Nephron (organoid): ENCODE data around the gene ASB3.
"Not testable (repeated sequence)": the region's sequence is repeated elsewhere in the genome, so short reads cannot be mapped to it uniquely, and the experiment has no call there.

ENCODE experiments used
- H3K27ac Mint-ChIP-seq, 3 experiments: 2 replicates each; pipeline ENCODE4 v1.8.0; 2020; ENCODE audit warnings: mixed read lengths in 3 of 3, mild to moderate bottlenecking in 2 of 3, moderate library complexity in 1 of 3
- H3K27me3 Mint-ChIP-seq: 2 replicates; pipeline ENCODE4 v1.8.0; 2021; ENCODE audit warnings: low read depth, mild to moderate bottlenecking, moderate library complexity, mixed read lengths
- H3K36me3 Mint-ChIP-seq: 2 replicates; pipeline ENCODE4 v1.8.0; 2020; ENCODE audit warnings: low read depth, mixed read lengths
- H3K4me1 Mint-ChIP-seq: 2 replicates; pipeline ENCODE4 v1.8.0; 2020; ENCODE audit warnings: mixed read lengths
- H3K4me3 Mint-ChIP-seq, 3 experiments: 2 replicates each; pipeline ENCODE4 v1.8.0; 2020; ENCODE audit warnings: mild to moderate bottlenecking in 3 of 3, mixed read lengths in 3 of 3, moderate library complexity in 2 of 3
- H3K9me3 Mint-ChIP-seq: 2 replicates; pipeline ENCODE4 v1.8.0; 2020; ENCODE audit warnings: mixed read lengths
- CTCF ChIP-seq, 3 experiments: fragments of 200-600 bp; sonication (generic); IDR thresholded peaks; one replicate each; pipeline ENCODE4 v1.5.0; 2021; ENCODE audit warnings: antibody characterized with exemption in 3 of 3; ENCODE audit not compliant: unreplicated experiment in 3 of 3

The ASB3 gene

GRCh38 chr2:53786705-53787613 is at the start of gene ASB3, which contains the start of gene ERLEC1:
Gene ASB3 (minus strand): TSS chr2:53786953. CDS start chr2:53765572, 21,381 bp downstream.
Gene ERLEC1 (plus strand): TSS chr2:53787044. CDS start chr2:53787211, 167 bp downstream.
- H3K9me3 Mint-ChIP-seq, result no peaks in the 10 kb centered on the region

GRCh38 chr2:53829980-53830290 is 43.2 kb upstream of the ASB3 start:
- peaks cover 25% of the 10 kb centered on the region for H3K36me3 Mint-ChIP-seq
- not testable (repeated sequence) for H3K27me3 Mint-ChIP-seq, H3K4me3 Mint-ChIP-seq, H3K4me1 Mint-ChIP-seq, H3K9me3 Mint-ChIP-seq, H3K27ac Mint-ChIP-seq

More at GRCh38 chr2:53786705-53787613, at the start of gene ASB3, which contains the start of gene ERLEC1:
- H3K4me1 Mint-ChIP-seq, result peaks cover 31% of the 10 kb centered on the region
- TF ChIP-seq CTCF (IDR thresholded peaks at IDR 0.05; ENCODE audit: unreplicated experiment in 3 of 3), result no peak
- peak within 1 kb of the TSS; percentile 92 to 97 (median 95) for H3K27ac Mint-ChIP-seq
- peaks cover 6% of the 10 kb centered on the region for H3K36me3 Mint-ChIP-seq
- no peaks in the 10 kb centered on the region for H3K27me3 Mint-ChIP-seq
- peak within 1 kb of the TSS; percentile 95 to 98 (median 95) for H3K4me3 Mint-ChIP-seq

GRCh38 chr2:53829273-53829979 is 42.7 kb upstream of the ASB3 start:
- Mint-ChIP-seq H3K4me1 (peaks cover 4% of the 10 kb centered on the region), H3K4me3 (no peak overlapping the region), H3K27ac (no peak overlapping the region), H3K9me3 (no peaks in the 10 kb centered on the region), H3K36me3 (peaks cover 21% of the 10 kb centered on the region), H3K27me3 (no peaks in the 10 kb centered on the region)
- TF ChIP-seq CTCF (IDR thresholded peaks at IDR 0.05; ENCODE audit: unreplicated experiment in 3 of 3), result no peak

- Mint-ChIP-seq H3K27ac (no peak overlapping the region), H3K4me3 (no peak overlapping the region), H3K36me3 (peaks cover 14% of the 10 kb centered on the region), H3K4me1 (peaks cover 4% of the 10 kb centered on the region), H3K9me3 (no peaks in the 10 kb centered on the region), H3K27me3 (no peaks in the 10 kb centered on the region)
- TF ChIP-seq CTCF (IDR thresholded peaks at IDR 0.05; ENCODE audit: unreplicated experiment in 3 of 3), result no peak
These were observed 41.6 kb upstream of the ASB3 start for GRCh38 chr2:53828331-53828730.

- no peak for TF ChIP-seq CTCF (IDR thresholded peaks at IDR 0.05; ENCODE audit: unreplicated experiment in 3 of 3)
- H3K4me3 Mint-ChIP-seq, result no peak overlapping the region
- H3K4me1 Mint-ChIP-seq, result peaks cover 4% of the 10 kb centered on the region
- peaks cover 19% of the 10 kb centered on the region for H3K36me3 Mint-ChIP-seq
- no peak overlapping the region for H3K27ac Mint-ChIP-seq
- H3K27me3 Mint-ChIP-seq, result no peaks in the 10 kb centered on the region
- no peaks in the 10 kb centered on the region for H3K9me3 Mint-ChIP-seq
These were observed 40.8 kb upstream of the ASB3 start for GRCh38 chr2:53827398-53828175.
